ENCODE data around the gene ADARB2.

ADARB2 gene

GRCh38 chr10:1179346-1180070 is 557.8 kb downstream of the ADARB2 start:
- TF ChIP-seq CTCF (IDR thresholded peaks at IDR 0.05; ENCODE audit: low read depth, low read length) = no peak
- no peaks in the 10 kb centered on the region for H3K4me1 ChIP-seq
- H3K9me3 ChIP-seq = no peaks in the 10 kb centered on the region
- H3K27me3 ChIP-seq = no peaks in the 10 kb centered on the region
- H3K36me3 ChIP-seq = no peaks in the 10 kb centered on the region
- no peak overlapping the region for H3K4me3 ChIP-seq (ENCODE audit: low read depth, low read length)
- DNase-seq = no peak

GRCh38 chr10:1178506-1178905 is 558.8 kb downstream of the ADARB2 start:
- no peaks in the 10 kb centered on the region for H3K9me3 ChIP-seq
- TF ChIP-seq CTCF (IDR thresholded peaks at IDR 0.05; ENCODE audit: low read depth, low read length) = no peak
- H3K27me3 ChIP-seq = no peaks in the 10 kb centered on the region
- H3K4me1 ChIP-seq = no peaks in the 10 kb centered on the region
- no peak for DNase-seq
- no peaks in the 10 kb centered on the region for H3K36me3 ChIP-seq
- H3K4me3 ChIP-seq (ENCODE audit: low read depth, low read length) = no peak overlapping the region

GRCh38 chr10:1177936-1178335 is 559.4 kb downstream of the ADARB2 start:
- Histone ChIP-seq H3K36me3 (no peaks in the 10 kb centered on the region), H3K27me3 (no peaks in the 10 kb centered on the region), H3K4me1 (no peaks in the 10 kb centered on the region), H3K4me3 (ENCODE audit: low read depth, low read length) (no peak overlapping the region), H3K9me3 (no peaks in the 10 kb centered on the region)
- no peak for TF ChIP-seq CTCF (IDR thresholded peaks at IDR 0.05; ENCODE audit: low read depth, low read length)
- no peak for DNase-seq

GRCh38 chr10:1175956-1176565 is 561.3 kb downstream of the ADARB2 start:
- H3K9me3 ChIP-seq = no peaks in the 10 kb centered on the region
- no peak for DNase-seq
- no peaks in the 10 kb centered on the region for H3K27me3 ChIP-seq
- H3K36me3 ChIP-seq = no peaks in the 10 kb centered on the region
- no peak overlapping the region for H3K4me3 ChIP-seq (ENCODE audit: low read depth, low read length)
- TF ChIP-seq CTCF (IDR thresholded peaks at IDR 0.05; ENCODE audit: low read depth, low read length) = no peak
- H3K4me1 ChIP-seq = no peaks in the 10 kb centered on the region

GRCh38 chr10:1174022-1174421 is 563.3 kb downstream of the ADARB2 start:
- TF ChIP-seq CTCF (IDR thresholded peaks at IDR 0.05; ENCODE audit: low read depth, low read length) = no peak
- no peak for DNase-seq
- no peaks in the 10 kb centered on the region for H3K4me1 ChIP-seq
- H3K4me3 ChIP-seq (ENCODE audit: low read depth, low read length) = no peak overlapping the region
- H3K27me3 ChIP-seq = no peaks in the 10 kb centered on the region
- no peaks in the 10 kb centered on the region for H3K36me3 ChIP-seq
- no peaks in the 10 kb centered on the region for H3K9me3 ChIP-seq

- no peak for TF ChIP-seq CTCF (IDR thresholded peaks at IDR 0.05; ENCODE audit: low read depth, low read length)
- no peaks in the 10 kb centered on the region for H3K36me3 ChIP-seq
- no peaks in the 10 kb centered on the region for H3K27me3 ChIP-seq
- no peaks in the 10 kb centered on the region for H3K9me3 ChIP-seq
- no peak overlapping the region for H3K4me3 ChIP-seq (ENCODE audit: low read depth, low read length)
- H3K4me1 ChIP-seq = no peaks in the 10 kb centered on the region
- no peak for DNase-seq
Observed at GRCh38 chr10:1173091-1173490, 564.2 kb downstream of the ADARB2 start.

All from BE2C (cell line).